Aorta (tissue), 5 donors: ENCODE data around the gene PROC. TPM values are rescaled to one million over a fixed set of nuclear protein-coding genes. Genes with fewer than 3 reads are reported as not detected.

ENCODE experiments used
- ATAC-seq: fragments of 200-7000 bp; cut with Tn5 transposase; one replicate; pipeline ENCODE4 v1.9.1; 2022; ENCODE audit warnings: moderate library complexity; ENCODE audit not compliant: low FRiP score
- DNase-seq, 2 donors: peaks; one replicate each; pipeline ENCODE4 v3.0.0-alpha.2; 2020
- H3K27ac ChIP-seq, 2 donors: one replicate each; pipeline ENCODE4 v1.5.1; 2013; ENCODE audit warnings: low read length in 2 of 2, mild to moderate bottlenecking in 2 of 2, moderate library complexity in 2 of 2, control low read depth in 1 of 2, inconsistent platforms in 1 of 2, low read depth in 1 of 2
- H3K27me3 ChIP-seq, 2 donors: one replicate each; pipeline ENCODE4 v1.6.1; 2013; ENCODE audit warnings: control low read depth in 1 of 2, low read length in 1 of 2, mild to moderate bottlenecking in 1 of 2, moderate library complexity in 1 of 2; ENCODE audit not compliant: insufficient read depth in 2 of 2, control insufficient read depth in 1 of 2
- H3K36me3 ChIP-seq, 2 donors: one replicate each; pipeline ENCODE4 v1.6.1; 2013; ENCODE audit warnings: control low read depth in 1 of 2, low read length in 1 of 2, mild to moderate bottlenecking in 1 of 2; ENCODE audit not compliant: insufficient read depth in 2 of 2, control insufficient read depth in 1 of 2
- H3K4me1 ChIP-seq, 2 donors: one replicate each; pipeline ENCODE4 v1.6.1; 2013; ENCODE audit warnings: low read length in 2 of 2, control low read depth in 1 of 2, mild to moderate bottlenecking in 1 of 2, moderate library complexity in 1 of 2; ENCODE audit not compliant: insufficient read depth in 2 of 2, control insufficient read depth in 1 of 2
- H3K4me3 ChIP-seq, 2 donors: one replicate each; pipeline ENCODE4 v1.5.1; 2013; ENCODE audit warnings: low read length in 2 of 2, control low read depth in 1 of 2, mild to moderate bottlenecking in 1 of 2
- H3K9me3 ChIP-seq: one replicate; pipeline ENCODE4 v1.6.1; 2013; ENCODE audit warnings: mild to moderate bottlenecking, low read length; ENCODE audit not compliant: control insufficient read depth
- WGBS, 2 donors: extraction: QIAGEN DNeasy Blood & Tissue Kit; methylation state at CpG; one replicate each; pipeline ENCODE4 v1.1.7; 2013; 5-methylcytosine and 5-hydroxymethylcytosine counted together
- intact Hi-C, 2 donors: fragments of 100-400 bp; cut with DNase I; formaldehyde crosslinking; loops; one replicate each; pipeline versions ENCODE4 v1.14.2 to v1.15.0; 2022
- polyA plus RNA-seq, 2 donors: library from polyadenylated mRNA; stranded (reverse); fragments of 200-250 nt; gene quantifications; one replicate each; pipeline ENCODE4 v1.2.3, GENCODE V29; 2013
- total RNA-seq, 2 donors: library from RNA; stranded (reverse); fragmentation: NEBNext Ultra II Directional; extraction: Animal tissue kit (Norgen Biotek cat#: 25700); gene quantifications; one replicate each; pipeline ENCODE4 v1.2.1, GENCODE V29; 2021
- donor health status: healthy with polysubstance abuse.
- donor health status: Bipolar disorder and iron deficiency.
- donor health status: DM: no; HTN: no; CAD: no.
- donor health status: DM: no; HTN: no; CAD: no.
- donor health status: DM: yes; HTN: yes; CAD: no.

PROC gene
- total and polyA plus RNA-seq, 4 donors, result 0.26 to 0.58 (median 0.50) TPM; not detected in 1

DNA sequence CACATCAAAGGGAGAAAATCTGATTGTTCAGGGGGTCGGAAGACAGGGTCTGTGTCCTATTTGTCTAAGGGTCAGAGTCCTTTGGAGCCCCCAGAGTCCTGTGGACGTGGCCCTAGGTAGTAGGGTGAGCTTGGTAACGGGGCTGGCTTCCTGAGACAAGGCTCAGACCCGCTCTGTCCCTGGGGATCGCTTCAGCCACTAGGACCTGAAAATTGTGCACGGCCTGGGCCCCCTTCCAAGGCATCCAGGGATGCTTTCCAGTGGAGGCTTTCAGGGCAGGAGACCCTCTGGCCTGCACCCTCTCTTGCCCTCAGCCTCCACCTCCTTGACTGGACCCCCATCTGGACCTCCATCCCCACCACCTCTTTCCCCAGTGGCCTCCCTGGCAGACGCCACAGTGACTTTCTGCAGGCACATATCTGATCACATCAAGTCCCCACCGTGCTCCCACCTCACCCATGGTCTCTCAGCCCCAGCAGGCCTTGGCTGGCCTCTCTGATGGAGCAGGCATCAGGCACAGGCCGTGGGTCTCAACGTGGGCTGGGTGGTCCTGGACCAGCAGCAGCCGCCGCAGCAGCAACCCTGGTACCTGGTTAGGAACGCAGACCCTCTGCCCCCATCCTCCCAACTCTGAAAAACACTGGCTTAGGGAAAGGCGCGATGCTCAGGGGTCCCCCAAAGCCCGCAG, 3.8 kb downstream of the PROC start:
- WGBS, 2 donors, result 76 to 78% methylated on average over 16 of the region's 16 CpGs
- intact Hi-C loops, result loop anchor here in 1 of 2 donors (10.0 kb wide), 1 partner anchor 143 kb away; no protein-coding TSS in a partner anchor
- no peak for DNase-seq

DNA sequence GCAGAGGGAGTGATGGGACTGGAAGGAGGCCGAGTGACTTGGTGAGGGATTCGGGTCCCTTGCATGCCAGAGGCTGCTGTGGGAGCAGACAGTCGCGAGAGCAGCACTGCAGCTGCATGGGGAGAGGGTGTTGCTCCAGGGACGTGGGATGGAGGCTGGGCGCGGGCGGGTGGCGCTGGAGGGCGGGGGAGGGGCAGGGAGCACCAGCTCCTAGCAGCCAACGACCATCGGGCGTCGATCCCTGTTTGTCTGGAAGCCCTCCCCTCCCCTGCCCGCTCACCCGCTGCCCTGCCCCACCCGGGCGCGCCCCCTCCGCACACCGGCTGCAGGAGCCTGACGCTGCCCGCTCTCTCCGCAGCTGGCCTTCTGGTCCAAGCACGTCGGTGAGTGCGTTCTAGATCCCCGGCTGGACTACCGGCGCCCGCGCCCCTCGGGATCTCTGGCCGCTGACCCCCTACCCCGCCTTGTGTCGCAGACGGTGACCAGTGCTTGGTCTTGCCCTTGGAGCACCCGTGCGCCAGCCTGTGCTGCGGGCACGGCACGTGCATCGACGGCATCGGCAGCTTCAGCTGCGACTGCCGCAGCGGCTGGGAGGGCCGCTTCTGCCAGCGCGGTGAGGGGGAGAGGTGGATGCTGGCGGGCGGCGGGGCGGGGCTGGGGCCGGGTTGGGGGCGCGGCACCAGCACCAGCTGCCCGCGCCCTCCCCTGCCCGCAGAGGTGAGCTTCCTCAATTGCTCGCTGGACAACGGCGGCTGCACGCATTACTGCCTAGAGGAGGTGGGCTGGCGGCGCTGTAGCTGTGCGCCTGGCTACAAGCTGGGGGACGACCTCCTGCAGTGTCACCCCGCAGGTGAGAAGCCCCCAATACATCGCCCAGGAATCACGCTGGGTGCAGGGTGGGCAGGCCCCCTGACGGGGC, 4.6 kb downstream of the PROC start:
- Histone ChIP-seq H3K27ac (no peak overlapping the region), H3K4me1 (no peaks in the 10 kb centered on the region), H3K27me3 (no peaks in the 10 kb centered on the region), H3K9me3 (no peaks in the 10 kb centered on the region), H3K4me3 (no peak overlapping the region), H3K36me3 (no peaks in the 10 kb centered on the region)
- 4% methylated on average over 43 to 73 of the region's 73 CpGs for WGBS, 2 donors
- intact Hi-C loops, result loop anchor here in 1 of 2 donors (10.0 kb wide), 1 partner anchor 142 kb away; no protein-coding TSS in a partner anchor
- no peak for DNase-seq
- ATAC-seq, result peak; percentile 26

More for the DNA sequence above, 3.8 kb downstream of the PROC start:
- H3K36me3 ChIP-seq, result no peaks in the 10 kb centered on the region
- ATAC-seq, result no peak
- H3K4me3 ChIP-seq, result no peak overlapping the region
- no peak overlapping the region for H3K27ac ChIP-seq
- no peaks in the 10 kb centered on the region for H3K27me3 ChIP-seq
- no peaks in the 10 kb centered on the region for H3K9me3 ChIP-seq
- no peaks in the 10 kb centered on the region for H3K4me1 ChIP-seq

DNA sequence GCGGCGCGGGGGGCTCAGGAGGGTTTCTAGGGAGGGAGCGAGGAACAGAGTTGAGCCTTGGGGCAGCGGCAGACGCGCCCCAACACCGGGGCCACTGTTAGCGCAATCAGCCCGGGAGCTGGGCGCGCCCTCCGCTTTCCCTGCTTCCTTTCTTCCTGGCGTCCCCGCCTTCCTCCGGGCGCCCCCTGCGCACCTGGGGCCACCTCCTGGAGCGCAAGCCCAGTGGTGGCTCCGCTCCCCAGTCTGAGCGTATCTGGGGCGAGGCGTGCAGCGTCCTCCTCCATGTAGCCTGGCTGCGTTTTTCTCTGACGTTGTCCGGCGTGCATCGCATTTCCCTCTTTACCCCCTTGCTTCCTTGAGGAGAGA, 5.2 kb downstream of the PROC start:
- H3K9me3 ChIP-seq, result no peaks in the 10 kb centered on the region
- H3K27me3 ChIP-seq, result no peaks in the 10 kb centered on the region
- H3K4me1 ChIP-seq, result no peaks in the 10 kb centered on the region
- WGBS, 2 donors, result 5% methylated on average over 18 to 29 of the region's 29 CpGs
- H3K4me3 ChIP-seq, result no peak overlapping the region
- DNase-seq (no peak), ATAC-seq (no peak)
- intact Hi-C loops, result loop anchor here in 1 of 2 donors (10.0 kb wide), 1 partner anchor 141 kb away; no protein-coding TSS in a partner anchor
- no peaks in the 10 kb centered on the region for H3K36me3 ChIP-seq
- no peak overlapping the region for H3K27ac ChIP-seq

DNA sequence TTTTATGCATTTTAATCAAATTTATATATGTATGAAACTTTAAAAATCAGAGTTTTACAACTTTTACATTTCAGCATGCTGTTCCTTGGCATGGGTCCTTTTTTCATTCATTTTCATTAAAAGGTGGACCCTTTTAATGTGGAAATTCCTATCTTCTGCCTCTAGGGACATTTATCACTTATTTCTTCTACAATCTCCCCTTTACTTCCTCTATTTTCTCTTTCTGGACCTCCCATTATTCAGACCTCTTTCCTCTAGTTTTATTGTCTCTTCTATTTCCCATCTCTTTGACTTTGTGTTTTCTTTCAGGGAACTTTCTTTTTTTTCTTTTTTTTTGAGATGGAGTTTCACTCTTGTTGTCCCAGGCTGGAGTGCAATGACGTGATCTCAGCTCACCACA, 5.7 kb downstream of the PROC start:
- H3K27me3 ChIP-seq, result no peaks in the 10 kb centered on the region
- H3K4me1 ChIP-seq, result no peaks in the 10 kb centered on the region
- WGBS, 2 donors, result 55 to 65% methylated on average over 1 of the region's 1 CpG
- ATAC-seq (no peak), DNase-seq (no peak)
- no peak overlapping the region for H3K4me3 ChIP-seq
- H3K36me3 ChIP-seq, result no peaks in the 10 kb centered on the region
- no peak overlapping the region for H3K27ac ChIP-seq
- no peaks in the 10 kb centered on the region for H3K9me3 ChIP-seq
- intact Hi-C loops, result loop anchor here in 1 of 2 donors (10.0 kb wide), 1 partner anchor 141 kb away; no protein-coding TSS in a partner anchor

DNA sequence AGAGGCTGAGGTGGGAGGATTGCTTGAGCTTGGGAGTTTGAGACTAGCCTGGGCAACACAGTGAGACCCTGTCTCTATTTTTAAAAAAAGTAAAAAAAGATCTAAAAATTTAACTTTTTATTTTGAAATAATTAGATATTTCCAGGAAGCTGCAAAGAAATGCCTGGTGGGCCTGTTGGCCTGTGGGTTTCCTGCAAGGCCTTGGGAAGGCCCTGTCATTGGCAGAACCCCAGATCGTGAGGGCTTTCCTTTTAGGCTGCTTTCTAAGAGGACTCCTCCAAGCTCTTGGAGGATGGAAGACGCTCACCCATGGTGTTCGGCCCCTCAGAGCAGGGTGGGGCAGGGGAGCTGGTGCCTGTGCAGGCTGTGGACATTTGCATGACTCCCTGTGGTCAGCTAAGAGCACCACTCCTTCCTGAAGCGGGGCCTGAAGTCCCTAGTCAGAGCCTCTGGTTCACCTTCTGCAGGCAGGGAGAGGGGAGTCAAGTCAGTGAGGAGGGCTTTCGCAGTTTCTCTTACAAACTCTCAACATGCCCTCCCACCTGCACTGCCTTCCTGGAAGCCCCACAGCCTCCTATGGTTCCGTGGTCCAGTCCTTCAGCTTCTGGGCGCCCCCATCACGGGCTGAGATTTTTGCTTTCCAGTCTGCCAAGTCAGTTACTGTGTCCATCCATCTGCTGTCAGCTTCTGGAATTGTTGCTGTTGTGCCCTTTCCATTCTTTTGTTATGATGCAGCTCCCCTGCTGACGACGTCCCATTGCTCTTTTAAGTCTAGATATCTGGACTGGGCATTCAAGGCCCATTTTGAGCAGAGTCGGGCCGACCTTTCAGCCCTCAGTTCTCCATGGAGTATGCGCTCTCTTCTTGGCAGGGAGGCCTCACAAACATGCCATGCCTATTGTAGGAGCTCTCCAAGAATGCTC, 6.6 kb downstream of the PROC start:
- Histone ChIP-seq H3K27ac (no peak overlapping the region), H3K4me3 (no peak overlapping the region), H3K36me3 (no peaks in the 10 kb centered on the region), H3K9me3 (no peaks in the 10 kb centered on the region), H3K4me1 (no peaks in the 10 kb centered on the region), H3K27me3 (no peaks in the 10 kb centered on the region)
- DNase-seq, result no peak
- intact Hi-C loops, result loop anchor here in 1 of 2 donors (10.0 kb wide), 1 partner anchor 140 kb away; no protein-coding TSS in a partner anchor
- ATAC-seq, result no peak
- WGBS, 2 donors, result 80 to 82% methylated on average over 13 of the region's 13 CpGs

DNA sequence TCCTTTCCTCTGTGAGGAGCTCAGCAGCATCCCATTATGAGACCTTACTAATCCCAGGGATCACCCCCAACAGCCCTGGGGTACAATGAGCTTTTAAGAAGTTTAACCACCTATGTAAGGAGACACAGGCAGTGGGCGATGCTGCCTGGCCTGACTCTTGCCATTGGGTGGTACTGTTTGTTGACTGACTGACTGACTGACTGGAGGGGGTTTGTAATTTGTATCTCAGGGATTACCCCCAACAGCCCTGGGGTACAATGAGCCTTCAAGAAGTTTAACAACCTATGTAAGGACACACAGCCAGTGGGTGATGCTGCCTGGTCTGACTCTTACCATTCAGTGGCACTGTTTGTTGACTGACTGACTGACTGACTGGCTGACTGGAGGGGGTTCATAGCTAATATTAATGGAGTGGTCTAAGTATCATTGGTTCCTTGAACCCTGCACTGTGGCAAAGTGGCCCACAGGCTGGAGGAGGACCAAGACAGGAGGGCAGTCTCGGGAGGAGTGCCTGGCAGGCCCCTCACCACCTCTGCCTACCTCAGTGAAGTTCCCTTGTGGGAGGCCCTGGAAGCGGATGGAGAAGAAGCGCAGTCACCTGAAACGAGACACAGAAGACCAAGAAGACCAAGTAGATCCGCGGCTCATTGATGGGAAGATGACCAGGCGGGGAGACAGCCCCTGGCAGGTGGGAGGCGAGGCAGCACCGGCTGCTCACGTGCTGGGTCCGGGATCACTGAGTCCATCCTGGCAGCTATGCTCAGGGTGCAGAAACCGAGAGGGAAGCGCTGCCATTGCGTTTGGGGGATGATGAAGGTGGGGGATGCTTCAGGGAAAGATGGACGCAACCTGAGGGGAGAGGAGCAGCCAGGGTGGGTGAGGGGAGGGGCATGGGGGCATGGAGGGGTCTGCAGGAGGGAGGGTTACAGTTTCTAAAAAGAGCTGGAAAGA, 7.6 kb downstream of the PROC start:
- 95% methylated on average over 16 of the region's 16 CpGs for WGBS, 2 donors
- ATAC-seq (no peak), DNase-seq (no peak)
- H3K27me3 ChIP-seq, result no peaks in the 10 kb centered on the region
- intact Hi-C loops, result loop anchor here in 1 of 2 donors (10.0 kb wide), 1 partner anchor 139 kb away; no protein-coding TSS in a partner anchor
- H3K4me3 ChIP-seq, result no peak overlapping the region
- H3K4me1 ChIP-seq, result no peaks in the 10 kb centered on the region
- H3K9me3 ChIP-seq, result no peaks in the 10 kb centered on the region
- no peaks in the 10 kb centered on the region for H3K36me3 ChIP-seq
- no peak overlapping the region for H3K27ac ChIP-seq

DNA sequence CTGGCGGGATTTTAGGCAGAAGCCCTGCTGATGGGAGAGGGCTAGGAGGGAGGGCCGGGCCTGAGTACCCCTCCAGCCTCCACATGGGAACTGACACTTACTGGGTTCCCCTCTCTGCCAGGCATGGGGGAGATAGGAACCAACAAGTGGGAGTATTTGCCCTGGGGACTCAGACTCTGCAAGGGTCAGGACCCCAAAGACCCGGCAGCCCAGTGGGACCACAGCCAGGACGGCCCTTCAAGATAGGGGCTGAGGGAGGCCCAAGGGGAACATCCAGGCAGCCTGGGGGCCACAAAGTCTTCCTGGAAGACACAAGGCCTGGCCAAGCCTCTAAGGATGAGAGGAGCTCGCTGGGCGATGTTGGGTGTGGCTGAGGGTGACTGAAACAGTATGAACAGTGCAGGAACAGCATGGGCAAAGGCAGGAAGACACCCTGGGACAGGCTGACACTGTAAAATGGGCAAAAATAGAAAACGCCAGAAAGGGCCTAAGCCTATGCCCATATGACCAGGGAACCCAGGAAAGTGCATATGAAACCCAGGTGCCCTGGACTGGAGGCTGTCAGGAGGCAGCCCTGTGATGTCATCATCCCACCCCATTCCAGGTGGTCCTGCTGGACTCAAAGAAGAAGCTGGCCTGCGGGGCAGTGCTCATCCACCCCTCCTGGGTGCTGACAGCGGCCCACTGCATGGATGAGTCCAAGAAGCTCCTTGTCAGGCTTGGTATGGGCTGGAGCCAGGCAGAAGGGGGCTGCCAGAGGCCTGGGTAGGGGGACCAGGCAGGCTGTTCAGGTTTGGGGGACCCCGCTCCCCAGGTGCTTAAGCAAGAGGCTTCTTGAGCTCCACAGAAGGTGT, 8.5 kb downstream of the PROC start:
- no peak overlapping the region for H3K27ac ChIP-seq
- no peaks in the 10 kb centered on the region for H3K9me3 ChIP-seq
- WGBS, 2 donors, result 94 to 96% methylated on average over 10 of the region's 10 CpGs
- no peak for DNase-seq
- H3K4me3 ChIP-seq, result no peak overlapping the region
- no peaks in the 10 kb centered on the region for H3K4me1 ChIP-seq
- intact Hi-C loops, result loop anchor here in 1 of 2 donors (10.0 kb wide), 1 partner anchor 138 kb away; no protein-coding TSS in a partner anchor
- ATAC-seq, result no peak
- H3K27me3 ChIP-seq, result no peaks in the 10 kb centered on the region
- no peaks in the 10 kb centered on the region for H3K36me3 ChIP-seq
